ENCODE measurements around the gene CDYL2. TPM values are rescaled to one million over a fixed set of nuclear protein-coding genes. Genes with fewer than 3 reads are reported as not detected.

The CDYL2 gene
- total and polyA plus RNA-seq, 2 donors (not counting 3 experiments of a cell fraction or from before 2014, with no cell fraction given) = 7.1 to 71.3 TPM

DNA sequence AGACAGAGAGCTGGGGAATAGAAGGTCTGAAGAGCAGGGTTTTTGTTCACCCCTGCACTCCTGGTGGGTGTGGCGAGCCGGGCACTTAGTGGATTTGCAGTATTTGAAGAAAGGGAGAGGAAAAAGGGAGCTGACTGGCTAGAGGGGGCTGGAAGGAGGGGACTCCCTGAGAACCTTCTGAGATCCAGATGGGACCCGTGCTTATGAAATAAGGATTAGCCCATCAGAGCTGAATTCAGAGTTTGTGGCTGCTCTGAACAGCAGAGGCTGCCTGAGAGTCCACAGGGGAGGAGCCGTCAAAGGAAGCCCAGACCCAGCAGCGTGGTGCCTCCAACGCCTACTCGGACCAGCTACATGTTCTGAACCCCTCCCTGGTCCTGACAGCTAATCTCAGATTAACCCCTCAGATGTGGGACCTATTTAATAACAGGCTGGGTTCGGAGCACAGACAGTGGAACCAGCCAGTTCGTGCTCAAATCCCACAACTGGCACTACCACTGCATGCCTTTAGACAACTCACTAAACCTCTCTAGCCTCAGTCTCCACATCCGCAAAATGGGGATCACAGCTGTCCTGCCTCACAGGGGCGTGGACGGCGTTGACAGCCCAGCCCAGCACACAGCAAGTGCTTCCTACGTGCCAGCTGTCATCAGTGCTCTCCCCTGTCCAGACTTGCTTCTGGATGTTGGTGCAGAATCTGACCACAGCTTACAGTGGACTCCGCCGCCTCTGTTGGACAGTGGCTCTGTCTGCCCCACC is 193.0 kb downstream of the CDYL2 start:
- no TSS peak for BruUV-seq (replicated peaks)
- DNase-seq (ENCODE audit: low read depth, low spot score) (no peak), FAIRE-seq (no peak)
- Histone ChIP-seq H3K4me2 (ENCODE audit: insufficient read depth, low read length) (no peak overlapping the region), H2AFZ (ENCODE audit: low read depth, low read length) (no peak overlapping the region), H3K79me2 (ENCODE audit: control insufficient read depth, insufficient read depth, low read length) (no peaks in the 10 kb centered on the region), H3K27ac (ENCODE audit: insufficient read depth, low read depth, low read length) (no peak overlapping the region), H3K9ac (replicated peaks; ENCODE audit: extremely low read depth, insufficient read depth, low read length) (no peak overlapping the region), H3K4me3 (replicated peaks in 1 of 3; ENCODE audit: insufficient read depth in 1 of 3, low read depth in 1 of 3, low read length in 3 of 3) (no peak overlapping the region), H3K4me1 (ENCODE audit: control insufficient read depth, extremely low read depth, insufficient read depth, low read length) (peaks cover 7% of the 10 kb centered on the region), H3K9me1 (replicated peaks; ENCODE audit: control insufficient read depth, extremely low read depth, insufficient read depth, low read length) (no peaks in the 10 kb centered on the region), H3K36me3 (ENCODE audit: control insufficient read depth in 2 of 2, extremely low read depth in 1 of 2, insufficient read depth in 2 of 2, low read length in 2 of 2) (peaks cover 11 to 20% of the 10 kb centered on the region in 2 experiments), H3K9me3 (replicated peaks; ENCODE audit: control insufficient read depth, insufficient read depth, low read length) (no peaks in the 10 kb centered on the region), H3K27me3 (ENCODE audit: control insufficient read depth in 2 of 2, insufficient read depth in 2 of 2, low read length in 2 of 2) (no peaks in the 10 kb centered on the region), H4K20me1 (replicated peaks; ENCODE audit: control insufficient read depth, extremely low read depth, insufficient read depth, low read length) (no peaks in the 10 kb centered on the region)
- intact Hi-C loops (cut with micrococcal nuclease) = no loop called here
- no peak for TF ChIP-seq POLR2A (IDR thresholded peaks at IDR 0.05; ENCODE audit: low read depth, low read length)
- no peak for TF ChIP-seq MYC (IDR thresholded peaks at IDR 0.05; ENCODE audit: low read depth, low read length)
- no peak for TF ChIP-seq FOS (IDR thresholded peaks at IDR 0.05; ENCODE audit: borderline replicate concordance, insufficient read depth, low read length)
- TF ChIP-seq, protein P1, sequence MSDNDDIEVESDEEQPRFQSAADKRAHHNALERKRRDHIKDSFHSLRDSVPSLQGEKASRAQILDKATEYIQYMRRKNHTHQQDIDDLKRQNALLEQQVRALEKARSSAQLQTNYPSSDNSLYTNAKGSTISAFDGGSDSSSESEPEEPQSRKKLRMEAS (IDR thresholded peaks at IDR 0.05; ENCODE audit: insufficient read depth, insufficient read length) = no peak
- TF ChIP-seq GATA2 (IDR thresholded peaks at IDR 0.05; ENCODE audit: insufficient read depth, insufficient read length, low read depth, low read length) = no peak
- no peak for TF ChIP-seq JUN (IDR thresholded peaks at IDR 0.05; ENCODE audit: borderline replicate concordance, insufficient read depth, insufficient read length, low read depth)
- TF ChIP-seq EZH2 (IDR thresholded peaks at IDR 0.05; ENCODE audit: borderline replicate concordance, low read depth, low read length, severe bottlenecking) = no peak
- TF ChIP-seq POLR2AphosphoS5 (IDR thresholded peaks at IDR 0.05; ENCODE audit: insufficient read depth, low read depth, low read length) = no peak
- TF ChIP-seq, protein P2, sequence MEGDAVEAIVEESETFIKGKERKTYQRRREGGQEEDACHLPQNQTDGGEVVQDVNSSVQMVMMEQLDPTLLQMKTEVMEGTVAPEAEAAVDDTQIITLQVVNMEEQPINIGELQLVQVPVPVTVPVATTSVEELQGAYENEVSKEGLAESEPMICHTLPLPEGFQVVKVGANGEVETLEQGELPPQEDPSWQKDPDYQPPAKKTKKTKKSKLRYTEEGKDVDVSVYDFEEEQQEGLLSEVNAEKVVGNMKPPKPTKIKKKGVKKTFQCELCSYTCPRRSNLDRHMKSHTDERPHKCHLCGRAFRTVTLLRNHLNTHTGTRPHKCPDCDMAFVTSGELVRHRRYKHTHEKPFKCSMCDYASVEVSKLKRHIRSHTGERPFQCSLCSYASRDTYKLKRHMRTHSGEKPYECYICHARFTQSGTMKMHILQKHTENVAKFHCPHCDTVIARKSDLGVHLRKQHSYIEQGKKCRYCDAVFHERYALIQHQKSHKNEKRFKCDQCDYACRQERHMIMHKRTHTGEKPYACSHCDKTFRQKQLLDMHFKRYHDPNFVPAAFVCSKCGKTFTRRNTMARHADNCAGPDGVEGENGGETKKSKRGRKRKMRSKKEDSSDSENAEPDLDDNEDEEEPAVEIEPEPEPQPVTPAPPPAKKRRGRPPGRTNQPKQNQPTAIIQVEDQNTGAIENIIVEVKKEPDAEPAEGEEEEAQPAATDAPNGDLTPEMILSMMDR (IDR thresholded peaks at IDR 0.05; ENCODE audit: extremely low read depth in 1 of 2, insufficient read depth in 1 of 2, low read depth in 1 of 2, low read length in 2 of 2) = no peak
- dilution Hi-C loops (cut with MboI; ENCODE audit: extremely low pct_ligation_motif_present, low sequenced_read_pairs) = no loop called here
- CTCF ChIA-PET = no interaction called here
- POLR2A ChIA-PET = no interaction called here
